ENCODE measurements around the gene ALAS1.

DNA sequence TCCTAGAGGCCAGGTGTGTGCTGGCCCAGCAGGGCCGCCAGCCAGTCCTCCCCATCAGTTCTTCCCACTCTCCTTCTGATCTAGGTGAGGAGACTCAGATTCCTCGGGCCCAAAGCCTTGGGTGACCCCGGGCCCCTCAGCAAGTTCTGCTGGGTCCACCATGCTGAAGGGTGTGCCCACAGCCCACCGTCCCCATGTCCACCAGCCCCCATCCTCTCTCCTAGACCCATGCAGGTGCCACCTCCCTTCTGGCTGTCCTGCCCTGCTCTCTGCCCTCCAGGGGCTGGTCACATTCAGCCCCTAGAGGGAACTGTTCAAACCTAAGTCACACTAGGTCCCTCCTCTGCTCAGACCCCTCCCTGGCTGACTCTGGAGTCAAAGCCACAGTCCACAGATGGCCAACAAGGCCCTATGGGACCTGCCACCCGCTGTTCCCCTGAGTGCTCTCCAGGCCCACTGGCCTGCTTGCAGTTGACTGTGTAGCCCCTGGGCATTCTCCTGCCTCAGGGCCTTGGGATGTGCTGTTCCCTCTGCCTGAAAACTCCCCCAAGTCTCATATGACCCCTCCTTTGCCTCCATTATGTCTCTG lies 28.4 kb downstream of the ALAS1 start:
- TF ChIP-seq POLR2AphosphoS5 (IDR thresholded peaks at IDR 0.05) (no peak), POLR2A (IDR thresholded peaks at IDR 0.05) (no peak)
- TF ChIP-seq, protein P1, sequence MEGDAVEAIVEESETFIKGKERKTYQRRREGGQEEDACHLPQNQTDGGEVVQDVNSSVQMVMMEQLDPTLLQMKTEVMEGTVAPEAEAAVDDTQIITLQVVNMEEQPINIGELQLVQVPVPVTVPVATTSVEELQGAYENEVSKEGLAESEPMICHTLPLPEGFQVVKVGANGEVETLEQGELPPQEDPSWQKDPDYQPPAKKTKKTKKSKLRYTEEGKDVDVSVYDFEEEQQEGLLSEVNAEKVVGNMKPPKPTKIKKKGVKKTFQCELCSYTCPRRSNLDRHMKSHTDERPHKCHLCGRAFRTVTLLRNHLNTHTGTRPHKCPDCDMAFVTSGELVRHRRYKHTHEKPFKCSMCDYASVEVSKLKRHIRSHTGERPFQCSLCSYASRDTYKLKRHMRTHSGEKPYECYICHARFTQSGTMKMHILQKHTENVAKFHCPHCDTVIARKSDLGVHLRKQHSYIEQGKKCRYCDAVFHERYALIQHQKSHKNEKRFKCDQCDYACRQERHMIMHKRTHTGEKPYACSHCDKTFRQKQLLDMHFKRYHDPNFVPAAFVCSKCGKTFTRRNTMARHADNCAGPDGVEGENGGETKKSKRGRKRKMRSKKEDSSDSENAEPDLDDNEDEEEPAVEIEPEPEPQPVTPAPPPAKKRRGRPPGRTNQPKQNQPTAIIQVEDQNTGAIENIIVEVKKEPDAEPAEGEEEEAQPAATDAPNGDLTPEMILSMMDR (IDR thresholded peaks at IDR 0.05), result no peak
